HG03575 (cell line): Measurements from ENCODE around the gene HOMER3.

Source experiments
- ATAC-seq: cut with Tn5 transposase; IDR thresholded peaks from one replicate; pipeline ENCODE4 v1.9.1; 2021; ENCODE audit not compliant: unreplicated experiment, insufficient number of reproducible peaks, low FRiP score; ENCODE audit errors: extremely low read depth

HOMER3 gene

GRCh38 chr19:18895038-18895823 lies 45.8 kb downstream of the HOMER3 start:
- no peak for ATAC-seq

- ATAC-seq: no peak
Observed at GRCh38 chr19:18894254-18895037, 46.6 kb downstream of the HOMER3 start.

DNA sequence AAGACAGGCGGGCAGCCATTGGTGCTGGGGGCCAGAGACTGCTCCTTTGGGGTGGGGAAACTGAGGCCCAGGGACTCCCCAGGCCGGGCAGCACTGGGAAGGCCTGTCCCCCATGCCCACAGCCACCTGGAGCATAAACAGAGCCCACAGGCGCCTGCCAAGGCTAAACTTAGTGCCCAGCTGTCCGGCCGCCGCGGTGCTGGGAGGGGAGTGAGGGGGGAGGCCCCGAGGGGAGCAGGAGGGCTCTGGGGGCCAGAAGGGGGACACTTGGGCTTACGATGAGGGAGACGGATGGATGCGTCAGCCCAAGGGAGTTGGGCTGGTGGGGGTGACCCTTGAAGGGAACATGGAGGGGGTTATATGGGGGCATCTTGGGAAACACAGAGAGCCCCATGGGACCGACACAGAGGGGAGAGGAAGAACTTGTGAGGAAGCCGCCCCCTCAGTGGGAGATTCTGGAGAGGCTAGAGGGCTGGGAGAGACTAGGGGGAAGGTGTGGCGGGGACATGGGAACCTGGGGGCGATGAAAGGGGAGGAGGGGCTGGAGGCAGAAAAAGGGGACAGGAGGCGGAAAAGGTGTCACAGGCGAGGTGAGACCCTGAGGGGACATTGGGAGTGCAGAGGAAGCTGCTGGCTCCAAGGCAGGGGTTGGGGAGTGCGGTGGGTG lies 47.3 kb downstream of the HOMER3 start:
- no peak for ATAC-seq

DNA sequence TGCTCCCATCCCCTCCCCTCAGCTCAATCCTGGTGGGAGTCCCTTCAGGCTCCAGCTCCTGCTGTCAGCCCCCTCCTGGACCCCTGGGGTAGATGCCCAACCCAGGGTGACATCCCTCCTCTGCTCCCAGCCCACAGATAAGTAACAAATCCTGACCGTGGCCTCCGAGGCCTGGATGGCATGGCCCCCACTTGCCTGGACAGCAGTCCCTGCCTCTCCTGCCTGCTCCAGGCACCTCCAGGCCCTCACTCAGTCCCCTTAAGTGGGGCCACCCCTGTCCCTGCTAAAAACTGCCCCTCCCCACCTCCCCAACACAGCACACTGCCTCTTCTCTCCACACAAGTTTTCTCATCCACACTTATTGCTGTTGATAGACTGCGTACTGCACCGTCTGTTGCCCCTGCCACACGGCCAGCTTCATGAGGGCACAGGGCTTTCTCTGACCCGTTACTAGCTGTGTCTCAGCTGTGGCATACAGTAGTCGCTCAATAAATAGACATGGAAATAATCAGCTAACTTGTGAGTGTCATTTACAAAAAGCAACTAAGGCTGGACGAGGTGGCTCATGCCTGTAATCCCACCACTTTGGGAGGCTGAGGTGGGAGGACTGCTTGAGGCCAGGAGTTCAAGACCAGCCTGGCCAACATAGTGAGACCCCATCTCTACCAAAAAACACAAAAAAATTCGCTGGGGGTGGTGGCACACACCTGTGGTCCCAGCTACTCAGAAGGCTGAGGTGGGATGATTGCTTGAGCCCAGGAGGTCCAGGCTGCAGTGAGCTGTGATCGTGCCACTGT lies 50.9 kb downstream of the HOMER3 start:
- no peak for ATAC-seq

GRCh38 chr19:18886972-18887371 lies 54.0 kb downstream of the HOMER3 start:
- ATAC-seq: no peak

DNA sequence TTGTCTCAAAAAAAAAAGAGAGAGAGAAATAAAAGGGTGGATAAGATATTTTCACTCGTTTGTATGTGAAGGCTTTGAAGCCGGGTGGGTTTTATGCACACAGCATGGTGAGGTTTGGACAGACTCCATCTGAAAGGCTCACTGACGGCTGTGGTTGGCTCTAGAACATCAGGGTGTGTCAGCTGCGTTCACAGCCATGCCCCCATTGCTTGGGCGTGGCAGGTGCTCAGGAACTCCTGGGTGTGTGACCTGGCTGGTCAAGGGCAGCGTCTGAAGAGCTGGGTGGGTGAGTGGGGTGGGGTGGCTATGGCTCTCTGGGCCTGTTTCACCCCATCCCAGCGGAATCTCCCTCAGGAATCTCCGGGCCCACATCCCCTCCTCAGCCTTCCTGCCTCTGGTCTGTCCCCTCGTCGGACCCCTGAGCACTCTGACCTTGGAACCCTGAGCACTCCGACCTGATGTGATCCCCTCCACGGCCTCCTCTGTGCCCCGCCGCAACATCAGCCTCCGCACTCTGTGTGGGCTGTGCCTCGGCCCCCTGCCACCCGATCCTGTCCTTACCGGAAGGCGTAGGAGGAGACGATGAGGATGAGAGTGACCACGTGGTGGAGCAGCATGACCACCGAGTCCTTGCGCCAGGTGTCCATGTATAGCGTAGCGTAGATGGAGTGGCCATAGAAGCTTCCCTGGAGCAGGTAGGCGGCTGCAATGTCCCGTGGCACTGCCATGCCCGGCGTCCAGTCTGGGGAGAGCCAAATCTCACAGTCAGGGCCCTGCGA lies 57.3 kb downstream of the HOMER3 start:
- no peak for ATAC-seq

DNA sequence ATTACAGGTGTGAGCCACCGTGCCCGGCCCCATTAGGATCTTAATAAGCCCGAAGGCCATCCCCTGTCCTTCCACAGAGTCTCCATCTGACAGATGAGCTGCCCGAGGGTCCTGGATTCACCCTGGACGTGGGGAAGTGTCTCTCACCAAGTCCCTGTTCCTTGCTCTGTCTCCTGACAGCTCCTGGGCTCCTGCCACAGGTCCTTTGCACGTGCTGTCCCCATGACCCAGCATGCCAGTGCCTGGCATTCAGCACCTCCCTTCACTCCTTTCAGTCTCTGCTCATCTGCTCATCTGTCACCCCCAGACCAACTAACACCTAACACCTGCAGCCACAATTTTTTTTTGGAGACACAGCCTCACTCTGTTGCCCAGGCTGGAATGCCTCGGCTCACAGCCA lies 59.5 kb downstream of the HOMER3 start:
- no peak for ATAC-seq

GRCh38 chr19:18879579-18880373 lies 61.2 kb downstream of the HOMER3 start:
- ATAC-seq: no peak
